ENCODE measurements around the gene CADPS2.
A peak's percentile ranks its signal among the peaks of the same experiment; 100 is the strongest.

DNA sequence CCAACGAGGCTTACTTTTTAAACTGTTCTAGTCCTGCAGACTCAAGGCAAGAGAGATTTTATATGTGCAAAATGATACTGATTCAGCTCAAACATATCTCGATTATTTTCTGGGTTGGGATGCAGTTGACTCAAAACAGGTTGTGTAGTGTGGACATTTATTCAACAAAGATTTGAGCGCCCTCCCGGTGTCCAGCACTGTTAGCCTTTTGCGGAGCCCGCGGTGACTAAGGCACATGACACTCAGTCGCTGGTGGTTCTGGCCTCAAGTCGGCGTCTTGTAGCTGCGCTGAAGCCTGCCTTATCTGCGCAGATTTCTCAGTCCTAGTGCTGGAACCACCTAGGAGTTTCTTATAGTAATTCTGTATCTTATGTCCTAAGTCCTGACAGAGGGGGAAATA is 938 bp upstream of the CADPS2 start:
- TF ChIP-seq EP300 (IDR thresholded peaks at IDR 0.05) = no peak
- TF ChIP-seq, protein P1, sequence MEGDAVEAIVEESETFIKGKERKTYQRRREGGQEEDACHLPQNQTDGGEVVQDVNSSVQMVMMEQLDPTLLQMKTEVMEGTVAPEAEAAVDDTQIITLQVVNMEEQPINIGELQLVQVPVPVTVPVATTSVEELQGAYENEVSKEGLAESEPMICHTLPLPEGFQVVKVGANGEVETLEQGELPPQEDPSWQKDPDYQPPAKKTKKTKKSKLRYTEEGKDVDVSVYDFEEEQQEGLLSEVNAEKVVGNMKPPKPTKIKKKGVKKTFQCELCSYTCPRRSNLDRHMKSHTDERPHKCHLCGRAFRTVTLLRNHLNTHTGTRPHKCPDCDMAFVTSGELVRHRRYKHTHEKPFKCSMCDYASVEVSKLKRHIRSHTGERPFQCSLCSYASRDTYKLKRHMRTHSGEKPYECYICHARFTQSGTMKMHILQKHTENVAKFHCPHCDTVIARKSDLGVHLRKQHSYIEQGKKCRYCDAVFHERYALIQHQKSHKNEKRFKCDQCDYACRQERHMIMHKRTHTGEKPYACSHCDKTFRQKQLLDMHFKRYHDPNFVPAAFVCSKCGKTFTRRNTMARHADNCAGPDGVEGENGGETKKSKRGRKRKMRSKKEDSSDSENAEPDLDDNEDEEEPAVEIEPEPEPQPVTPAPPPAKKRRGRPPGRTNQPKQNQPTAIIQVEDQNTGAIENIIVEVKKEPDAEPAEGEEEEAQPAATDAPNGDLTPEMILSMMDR (IDR thresholded peaks at IDR 0.05) = peak in 1 of 7 experiments; percentile 25
- peak in 2 of 3 donors; percentile 24 to 41 for TF ChIP-seq POLR2AphosphoS5 (IDR thresholded peaks at IDR 0.05)
- TF ChIP-seq POLR2A (IDR thresholded peaks at IDR 0.05) = no peak
